DMS53 treated with DMSO at 0.1 percent for 48 hours (cell line): Measurements from ENCODE around the gene DSCAML1.

ENCODE experiments used
- DNase-seq: peaks from one replicate; lab custom pipeline; 2025; ENCODE audit not compliant: unreplicated experiment; lab: John Stamatoyannopoulos, UW

The DSCAML1 gene

GRCh38 chr11:117394221-117394925 lies 402.6 kb downstream of the DSCAML1 start:
- no peak for DNase-seq

- DNase-seq = no peak
Measured at GRCh38 chr11:117392979-117393378, 404.0 kb downstream of the DSCAML1 start.

GRCh38 chr11:117392001-117392690 lies 404.9 kb downstream of the DSCAML1 start:
- no peak for DNase-seq

- DNase-seq = no peak
Measured at GRCh38 chr11:117391181-117391580, 405.8 kb downstream of the DSCAML1 start.

- no peak for DNase-seq
Measured at GRCh38 chr11:117390743-117391142, 406.3 kb downstream of the DSCAML1 start.

GRCh38 chr11:117387992-117388755 lies 408.8 kb downstream of the DSCAML1 start:
- no peak for DNase-seq

GRCh38 chr11:117385906-117386305 lies 411.1 kb downstream of the DSCAML1 start:
- no peak for DNase-seq

- no peak for DNase-seq
Measured at GRCh38 chr11:117385471-117385870, 411.5 kb downstream of the DSCAML1 start.

GRCh38 chr11:117384045-117384444 lies 413.0 kb downstream of the DSCAML1 start:
- DNase-seq = no peak

GRCh38 chr11:117382746-117383145 lies 414.3 kb downstream of the DSCAML1 start:
- no peak for DNase-seq

GRCh38 chr11:117381481-117382387 lies 415.3 kb downstream of the DSCAML1 start:
- DNase-seq = no peak

- DNase-seq = no peak
Measured at GRCh38 chr11:117380676-117381075, 416.3 kb downstream of the DSCAML1 start.

GRCh38 chr11:117378976-117379865 lies 417.8 kb downstream of the DSCAML1 start:
- no peak for DNase-seq
